HG03039 (cell line): ENCODE results near the gene ITGAV.

Experiments
- ATAC-seq: cut with Tn5 transposase; IDR thresholded peaks from one replicate; pipeline ENCODE4 v1.9.1; 2021; ENCODE audit warnings: mild to moderate bottlenecking, moderate library complexity; ENCODE audit not compliant: unreplicated experiment

The ITGAV gene

DNA sequence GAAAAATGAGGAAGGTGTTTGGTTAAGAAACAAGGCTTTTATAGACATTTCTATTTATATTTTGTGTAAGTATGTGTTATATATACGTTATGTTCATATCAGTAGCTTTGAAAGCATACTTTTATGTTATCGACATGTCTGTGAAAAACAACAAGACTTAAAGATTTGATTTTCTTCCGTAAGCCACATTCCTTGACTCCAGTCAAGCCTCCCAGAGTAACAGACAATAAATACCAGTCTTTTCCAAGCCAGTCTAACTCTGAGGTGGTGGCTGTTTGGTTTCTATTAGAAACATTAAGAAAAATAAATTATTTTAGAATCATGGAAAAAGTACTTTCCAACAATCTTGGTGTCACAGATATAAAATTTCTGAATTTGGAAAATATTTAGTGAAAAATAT lies 16.3 kb upstream of the ITGAV start:
- ATAC-seq = no peak

DNA sequence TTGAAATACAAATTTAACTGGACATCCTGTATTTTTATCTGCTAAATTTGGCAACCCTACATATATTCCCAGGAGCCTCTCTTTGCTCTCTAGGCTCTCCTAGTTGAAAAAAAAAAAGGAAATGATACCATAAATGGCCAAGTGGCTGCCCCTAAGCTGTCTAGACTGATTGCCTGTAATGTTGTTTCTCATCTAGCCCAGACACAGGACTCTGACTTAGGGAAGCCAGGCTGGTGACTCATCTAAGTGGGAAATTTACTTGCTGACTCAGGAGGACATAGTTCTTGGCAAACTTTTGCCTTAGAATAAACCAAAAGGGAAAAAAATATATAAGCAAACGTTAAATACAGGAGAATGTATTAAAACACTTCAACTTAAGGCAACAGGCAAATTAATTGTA lies 14.6 kb upstream of the ITGAV start:
- no peak for ATAC-seq

DNA sequence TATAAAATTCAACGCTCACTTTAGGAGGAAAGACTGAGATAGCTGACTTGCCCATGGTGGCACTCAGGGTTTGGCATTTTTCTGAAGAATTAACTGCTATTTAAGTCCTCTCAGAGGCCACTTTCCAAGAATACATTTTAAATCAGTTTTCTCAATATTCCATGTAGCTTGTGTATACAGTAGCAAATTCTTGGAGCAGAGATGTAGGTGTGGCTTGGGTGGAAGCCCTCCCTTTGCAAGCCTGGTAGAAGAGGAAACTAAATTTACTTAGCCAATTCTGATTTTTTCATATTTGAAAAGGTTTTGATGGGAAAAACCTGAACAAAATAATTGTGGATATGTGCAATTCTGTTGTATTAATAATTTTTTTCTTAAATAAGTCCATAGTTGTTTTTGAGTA lies 14.0 kb upstream of the ITGAV start:
- no peak for ATAC-seq

DNA sequence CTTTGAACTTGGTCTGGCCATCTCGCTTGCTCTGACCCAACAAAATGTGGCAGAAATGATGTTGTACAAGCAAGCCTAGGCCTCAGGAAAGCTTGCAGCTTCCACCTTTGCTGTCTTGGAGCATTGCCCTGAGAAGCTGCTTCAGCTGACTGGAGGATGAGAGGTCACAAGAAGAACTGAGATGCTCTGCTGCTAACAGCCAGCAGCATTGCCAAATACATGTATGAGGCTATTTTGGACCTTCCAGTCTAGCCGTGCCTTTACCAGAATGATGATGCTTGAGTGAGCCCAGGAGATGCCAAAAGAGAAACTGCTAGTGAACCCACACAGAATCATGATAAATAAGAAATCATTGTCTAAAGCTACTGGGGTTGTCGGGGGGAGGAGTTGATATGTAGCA lies 13.2 kb upstream of the ITGAV start:
- ATAC-seq = no peak

DNA sequence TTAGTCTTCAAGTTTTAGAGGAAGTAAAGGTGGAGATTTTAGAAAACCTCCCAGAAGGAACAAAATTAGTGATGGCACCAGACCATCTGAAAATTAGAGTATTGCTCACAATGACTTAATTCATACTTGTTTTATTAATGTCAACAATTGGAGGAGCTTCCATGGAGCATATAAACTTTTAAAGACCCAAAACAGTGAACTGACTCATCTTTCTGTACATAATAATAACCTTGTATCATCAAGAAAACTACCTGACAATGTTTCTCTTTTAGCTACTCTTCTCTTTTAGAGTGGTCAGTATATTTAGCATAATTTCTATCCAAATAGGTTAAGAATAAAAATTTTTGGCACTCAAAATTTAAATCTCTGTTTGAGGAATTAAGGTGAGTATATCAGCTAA lies 7.2 kb upstream of the ITGAV start:
- ATAC-seq = no peak

DNA sequence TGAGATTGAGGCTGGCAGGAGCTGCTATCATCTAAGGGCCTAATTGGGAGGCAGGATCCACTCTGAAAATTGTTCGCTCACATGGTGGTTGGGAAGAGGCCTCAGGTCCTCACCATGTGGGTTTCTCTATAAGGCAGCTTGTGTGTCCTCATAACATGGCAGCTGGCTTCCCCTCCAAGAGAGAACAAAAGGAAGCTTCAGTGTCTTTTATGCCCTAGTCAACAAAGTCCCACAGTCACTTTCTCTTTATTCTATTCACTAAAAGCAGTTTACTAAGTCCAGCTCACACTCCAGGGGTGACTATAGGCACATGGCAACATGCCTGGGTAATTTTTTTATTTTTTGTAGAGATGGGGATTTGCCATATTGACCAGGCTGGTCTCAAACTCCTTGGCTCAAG lies 5.8 kb upstream of the ITGAV start:
- no peak for ATAC-seq

DNA sequence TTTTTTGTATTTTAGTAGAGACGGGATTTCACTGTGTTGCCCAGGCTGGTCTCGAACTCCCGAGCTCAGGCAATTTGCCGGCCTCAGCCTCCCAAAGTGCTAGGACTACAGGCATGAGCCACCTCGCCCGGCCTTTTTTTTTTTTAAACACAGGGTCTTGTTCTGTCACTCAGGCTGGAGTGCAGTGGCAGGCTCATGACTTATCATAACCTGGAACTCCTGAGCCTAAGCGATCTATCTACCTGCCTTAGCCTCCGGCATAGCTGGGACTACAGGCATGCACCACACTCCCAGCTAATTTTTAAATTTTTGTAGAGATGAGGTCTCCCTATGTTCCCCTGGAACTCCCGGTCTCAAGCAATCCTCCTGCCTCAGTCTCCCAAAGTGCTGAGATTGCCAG lies 1.4 kb upstream of the ITGAV start:
- ATAC-seq = no peak

DNA sequence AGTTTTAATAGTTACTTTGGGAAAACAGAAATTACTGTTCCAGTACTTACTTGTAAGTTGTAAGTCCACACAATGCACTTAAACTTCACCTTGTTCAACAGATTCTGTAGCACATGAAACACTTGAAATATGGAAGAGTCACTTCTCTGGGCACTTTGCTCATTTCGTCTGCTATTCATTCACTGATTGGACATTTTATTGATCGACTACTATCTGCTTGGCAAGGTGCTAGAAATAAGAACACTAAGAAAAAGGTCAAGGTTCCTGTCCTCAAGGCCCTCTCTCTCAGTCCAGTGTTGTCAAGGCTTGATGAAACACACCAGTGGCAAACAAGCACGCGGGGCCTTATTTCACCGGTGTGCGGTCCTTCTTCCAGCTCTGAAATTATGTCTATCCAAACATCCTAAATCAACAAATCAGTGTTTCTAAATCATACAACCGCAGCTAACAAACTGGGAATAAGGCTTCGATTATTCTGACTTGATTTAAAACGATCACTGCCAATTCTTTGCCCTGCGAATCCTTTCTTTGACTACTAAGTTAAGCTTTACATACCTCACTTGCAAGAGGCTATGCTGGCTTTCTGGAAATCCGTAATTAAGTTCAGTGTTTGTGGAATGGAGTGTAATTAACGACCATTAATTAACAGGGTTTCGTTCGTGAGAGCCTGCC lies 780 bp upstream of the ITGAV start:
- no peak for ATAC-seq

DNA sequence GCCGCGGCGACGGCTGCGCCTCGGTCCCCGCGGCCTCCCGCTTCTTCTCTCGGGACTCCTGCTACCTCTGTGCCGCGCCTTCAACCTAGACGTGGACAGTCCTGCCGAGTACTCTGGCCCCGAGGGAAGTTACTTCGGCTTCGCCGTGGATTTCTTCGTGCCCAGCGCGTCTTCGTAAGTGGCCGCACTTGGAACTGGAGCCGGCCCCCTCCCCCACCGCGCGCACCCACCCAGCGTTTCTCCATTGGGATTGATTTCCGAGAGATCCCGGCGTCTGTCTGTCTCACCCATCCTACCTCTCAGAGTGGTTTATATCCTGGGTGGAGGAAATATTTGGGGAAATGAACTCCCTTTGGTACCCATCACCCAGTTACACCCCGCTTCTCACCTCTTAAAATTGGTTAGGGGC lies 498 bp downstream of the ITGAV start:
- ATAC-seq = no peak

DNA sequence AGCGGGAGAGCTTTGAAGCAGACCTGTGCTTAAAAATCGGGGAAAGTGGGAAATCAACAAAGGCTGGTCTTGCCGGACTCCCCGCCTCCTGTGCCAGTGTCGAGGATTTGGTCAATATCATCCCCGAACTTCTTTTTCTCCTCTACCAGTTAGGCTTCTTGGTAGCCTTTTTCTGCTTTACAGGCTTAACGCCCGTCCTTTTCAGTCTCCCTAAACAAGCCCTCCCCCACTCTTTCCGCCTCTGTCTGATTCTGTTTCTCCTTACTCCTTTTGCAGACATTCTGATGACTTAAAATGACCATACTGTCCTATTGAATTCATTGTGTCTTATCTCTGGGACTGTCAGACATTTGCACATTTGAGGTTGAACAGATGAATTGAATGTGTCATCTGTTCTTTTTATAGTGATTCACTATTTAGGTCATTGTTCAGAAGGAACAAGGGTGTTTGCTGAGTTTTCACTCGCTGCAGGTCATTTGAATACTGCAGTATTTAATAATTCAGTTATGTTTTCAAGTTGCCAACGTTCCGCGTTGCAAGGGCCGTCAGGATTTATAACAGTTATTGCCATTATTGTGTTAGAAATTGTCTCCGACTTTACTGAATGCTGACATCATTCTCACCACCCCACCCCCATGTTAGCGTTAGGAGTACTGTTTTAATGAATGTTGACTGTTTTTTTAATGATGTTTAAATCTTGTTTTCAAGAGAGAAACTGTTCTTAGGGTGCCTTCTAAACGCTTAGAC lies 1.1 kb downstream of the ITGAV start:
- no peak for ATAC-seq

DNA sequence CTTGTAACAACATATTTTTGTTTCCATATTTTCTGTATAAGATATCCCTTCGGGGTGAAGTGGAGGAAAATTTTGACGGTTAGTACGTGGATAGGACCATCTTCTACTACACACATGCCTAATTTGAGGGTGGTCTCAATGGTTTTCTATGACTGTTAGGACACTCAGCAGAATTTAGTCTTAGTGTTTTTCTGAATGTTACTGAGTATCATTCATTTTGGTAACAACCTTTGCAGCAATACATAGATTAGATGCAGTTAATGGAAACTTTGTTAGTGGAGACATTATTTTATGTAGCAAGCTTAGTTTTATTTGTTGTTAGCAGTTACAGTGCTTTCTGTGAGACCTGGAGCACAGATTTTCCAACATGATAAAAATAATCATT lies 1.6 kb downstream of the ITGAV start:
- ATAC-seq = no peak

DNA sequence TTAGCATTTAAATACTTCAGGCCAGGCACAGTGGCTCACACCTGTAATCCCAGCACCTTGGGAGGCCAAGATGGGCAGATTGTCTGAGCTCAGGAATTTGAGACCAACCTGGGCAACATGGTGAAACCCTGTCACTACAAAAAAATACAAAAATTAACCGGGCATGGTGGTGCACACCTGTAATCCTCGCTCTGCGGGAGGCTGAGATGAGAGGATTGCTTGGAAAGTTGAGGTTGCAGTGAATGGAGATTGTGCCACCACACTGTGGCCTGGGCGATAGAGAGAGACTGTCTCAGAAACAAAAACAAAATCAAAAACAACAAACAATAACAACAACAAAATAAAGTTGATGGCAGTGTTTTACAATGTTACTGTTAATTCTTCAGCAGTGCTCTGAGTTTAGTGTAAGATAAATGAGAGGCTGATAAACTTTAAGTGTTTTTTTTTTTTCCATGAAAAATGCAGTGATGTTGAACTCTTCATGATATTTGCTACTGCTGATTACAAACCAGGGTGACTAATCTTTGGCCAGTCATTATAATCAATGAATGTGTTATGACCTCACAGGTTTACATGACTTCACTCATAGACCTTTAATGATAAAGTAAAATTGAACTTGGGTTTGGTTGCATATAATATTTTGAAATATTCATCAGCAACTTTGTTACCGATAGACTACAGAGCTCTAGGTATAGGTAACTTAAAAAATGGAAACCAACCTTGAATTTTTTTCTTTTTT lies 2.5 kb downstream of the ITGAV start:
- ATAC-seq = no peak

DNA sequence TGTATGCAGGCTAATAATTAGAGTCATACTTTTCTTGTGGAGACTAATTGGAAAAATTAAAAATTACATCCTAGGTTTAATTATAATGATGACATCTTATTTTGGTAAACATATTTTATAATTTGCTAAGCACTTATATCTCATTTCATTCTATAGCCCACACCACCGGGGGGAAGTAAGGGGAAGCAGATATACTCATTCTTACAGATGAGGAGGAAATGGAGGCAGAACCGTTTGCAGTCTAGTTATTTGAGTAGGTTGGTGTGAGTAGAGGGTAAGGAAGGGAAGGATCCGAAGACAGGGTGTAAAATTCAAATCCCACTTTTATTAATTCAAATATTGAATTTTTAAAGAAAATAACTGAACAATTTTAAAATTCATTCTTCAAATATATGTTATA lies 3.7 kb downstream of the ITGAV start:
- no peak for ATAC-seq

DNA sequence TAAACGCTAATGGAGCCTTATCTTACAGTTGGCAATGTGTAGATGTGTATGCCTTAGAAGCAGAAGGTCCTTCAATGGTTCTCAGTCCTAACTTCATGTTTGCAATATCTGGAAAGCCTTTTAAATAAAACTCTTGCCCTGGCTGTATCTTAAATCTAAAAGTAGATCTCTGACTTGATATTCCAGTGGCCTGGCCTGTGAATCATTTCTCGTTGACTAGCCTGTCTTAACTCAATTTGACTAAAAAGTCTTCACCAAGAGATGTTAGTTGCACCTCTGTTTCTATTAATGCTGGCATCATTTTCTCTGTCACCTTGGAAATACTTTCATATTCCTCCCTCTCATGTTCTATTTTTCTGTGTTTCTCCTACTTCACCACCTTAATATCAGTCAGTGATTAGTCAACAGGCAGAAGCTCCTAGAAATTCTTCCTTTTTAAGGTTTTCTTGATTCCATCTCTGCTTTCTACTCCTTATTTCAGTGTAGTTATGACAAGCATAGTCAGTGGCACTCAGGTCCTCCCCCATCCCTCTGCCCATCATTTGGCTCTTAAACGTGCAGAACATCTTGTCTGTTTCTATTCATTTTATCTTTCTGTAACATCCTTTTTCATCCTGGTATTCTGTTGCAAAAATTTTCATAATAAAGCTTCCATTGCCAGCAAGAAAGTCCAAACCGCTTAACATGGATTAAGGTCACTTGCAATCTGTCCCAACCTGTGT lies 4.3 kb downstream of the ITGAV start:
- no peak for ATAC-seq

DNA sequence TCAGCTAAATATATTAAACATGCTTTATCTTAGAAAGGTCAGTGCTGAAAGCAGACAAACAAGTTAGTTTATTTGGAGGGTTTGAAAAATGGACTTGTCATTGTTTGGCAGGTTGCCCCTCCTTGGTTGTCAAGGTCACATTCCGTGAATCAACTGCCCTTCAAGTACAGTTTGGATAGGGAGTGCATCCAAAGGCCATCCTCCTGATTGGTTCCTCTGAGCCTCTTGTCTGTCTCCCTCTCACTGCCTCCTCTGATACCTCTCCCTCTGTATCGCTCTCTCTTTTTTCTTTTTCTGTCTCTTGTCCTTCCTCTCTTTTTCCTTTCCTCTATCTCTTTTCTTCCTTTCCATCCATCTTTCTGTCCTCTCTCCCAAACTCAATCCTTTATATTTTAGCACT lies 5.4 kb downstream of the ITGAV start:
- no peak for ATAC-seq

DNA sequence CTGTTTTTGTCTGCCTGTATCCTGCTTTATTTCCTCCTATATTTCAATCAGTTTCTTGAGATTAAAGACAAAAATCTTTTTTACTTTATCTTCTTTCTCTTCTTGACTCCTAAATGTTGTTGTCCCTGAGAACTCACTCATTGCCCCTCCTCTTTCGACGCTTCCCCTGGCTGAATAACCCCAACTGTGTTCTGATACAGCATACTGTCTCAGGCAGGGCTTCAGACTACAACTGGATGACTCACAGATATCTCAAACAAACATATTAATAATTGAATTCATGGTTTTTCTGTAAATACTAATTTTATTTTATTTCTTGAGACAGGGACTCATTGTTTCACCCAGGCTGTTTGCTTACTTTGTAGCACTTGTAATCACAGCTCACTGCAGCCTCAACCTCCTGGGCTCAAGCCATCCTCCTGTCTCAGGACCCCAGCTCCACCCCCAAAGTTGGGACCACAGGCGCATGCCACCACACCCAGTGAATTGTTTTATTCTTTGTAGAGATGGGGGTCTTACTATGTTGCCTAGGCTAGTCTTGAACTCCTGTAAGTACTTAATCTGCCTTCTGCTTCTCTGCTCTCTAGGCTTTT lies 9.4 kb downstream of the ITGAV start:
- no peak for ATAC-seq

DNA sequence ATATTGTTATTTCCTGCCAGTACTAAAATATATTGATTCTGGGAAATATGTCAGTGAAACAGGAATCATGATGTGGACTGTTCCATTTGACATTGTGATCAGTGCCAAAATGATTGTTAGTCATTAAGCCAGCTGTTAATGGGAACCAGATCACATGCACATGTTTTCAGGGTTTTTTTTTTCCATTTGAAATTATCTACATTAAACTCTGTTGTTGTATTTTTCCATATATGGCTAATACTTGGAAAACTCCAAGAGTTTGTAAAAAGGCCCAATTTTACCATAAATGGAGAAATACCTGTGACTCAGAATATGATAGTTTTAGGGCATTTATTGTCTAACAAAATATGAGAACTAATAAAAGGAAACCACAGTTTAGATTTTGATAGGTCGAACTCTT lies 13.4 kb downstream of the ITGAV start:
- no peak for ATAC-seq

DNA sequence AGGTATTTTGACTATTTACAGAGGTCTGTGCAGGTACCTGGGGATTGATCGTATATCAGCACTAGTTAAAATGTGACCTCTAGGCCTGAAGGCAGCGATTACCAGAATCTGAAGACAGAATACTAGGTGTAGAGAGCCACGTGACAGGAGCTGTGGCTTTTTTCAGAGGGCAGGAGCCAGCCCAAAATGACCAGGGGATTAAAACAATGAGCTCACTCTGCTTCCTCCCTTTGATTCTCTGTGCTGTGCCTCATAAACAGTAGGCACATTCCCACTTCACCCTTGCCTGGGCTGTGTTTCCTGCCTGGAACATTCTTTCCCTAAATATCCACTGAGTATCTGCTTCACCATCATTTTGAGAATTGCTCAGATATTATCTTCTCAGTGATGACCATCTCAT lies 15.2 kb downstream of the ITGAV start:
- ATAC-seq = no peak

DNA sequence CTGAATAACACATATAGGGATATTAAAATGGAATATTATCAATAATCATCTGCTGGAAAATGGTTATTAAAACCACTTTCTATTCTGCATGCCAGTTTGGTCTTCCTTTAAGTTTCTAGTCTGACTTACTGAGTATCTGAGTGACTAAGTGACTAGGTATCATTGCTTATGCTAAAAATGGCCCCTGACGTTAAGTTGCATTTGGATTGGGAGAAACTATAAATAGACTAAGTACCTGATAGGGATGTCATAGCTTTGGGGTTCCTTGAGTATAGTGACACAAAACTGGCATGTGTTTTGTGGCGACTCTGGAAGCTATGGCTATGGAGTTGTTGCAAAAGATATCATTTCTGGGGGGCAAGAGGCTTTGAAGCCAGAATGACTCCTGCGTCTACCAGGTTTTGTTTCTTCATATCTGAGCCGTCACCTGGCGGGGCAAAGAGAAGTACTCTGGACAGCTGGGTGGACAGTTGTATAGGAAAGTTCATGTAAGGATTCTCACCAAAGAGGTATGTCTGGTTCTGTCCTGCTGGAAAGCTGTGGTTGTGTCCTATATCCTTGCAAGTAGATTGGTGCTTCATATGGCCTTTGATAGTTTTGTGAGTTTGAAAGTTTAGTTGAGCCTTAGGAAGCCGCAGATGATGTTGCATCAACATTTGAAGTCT lies 17.9 kb downstream of the ITGAV start:
- ATAC-seq = no peak

DNA sequence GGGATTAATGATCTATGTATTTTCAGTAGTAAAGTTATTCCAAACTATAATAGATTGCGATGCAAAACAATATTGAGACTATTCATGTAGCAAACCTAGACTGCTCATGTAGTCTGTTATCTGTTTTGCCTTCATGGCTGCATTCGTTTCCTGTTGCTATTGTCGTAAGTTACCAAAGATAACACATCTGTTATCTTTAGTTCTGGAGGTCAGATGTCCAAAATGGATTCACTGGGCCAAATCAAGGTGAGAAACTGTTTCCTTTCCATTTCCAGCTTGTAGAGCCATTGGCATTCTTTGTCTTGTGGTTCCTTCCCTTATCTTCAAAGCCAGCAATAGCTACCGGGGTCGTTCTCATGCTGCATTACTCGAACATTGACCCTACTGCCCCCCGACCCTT lies 20.9 kb downstream of the ITGAV start:
- ATAC-seq = no peak

DNA sequence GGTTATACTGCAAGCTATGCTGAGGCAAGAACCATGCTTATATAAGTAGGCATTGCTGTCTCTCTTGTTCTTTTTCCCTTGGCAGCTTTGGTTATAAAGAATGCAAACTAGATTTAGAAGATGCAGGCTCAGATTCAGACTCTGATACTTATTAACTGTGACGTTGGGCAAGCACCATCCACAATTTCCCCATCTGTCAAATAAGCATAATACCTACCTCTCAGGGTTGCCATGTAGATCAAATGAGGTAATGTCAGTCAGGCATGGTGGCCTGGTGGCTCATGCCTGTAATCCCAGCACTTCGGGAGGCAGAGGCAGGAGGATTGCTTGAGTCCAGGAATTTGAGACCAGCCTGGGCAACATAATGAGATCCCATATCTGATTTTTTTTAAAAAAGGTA lies 21.7 kb downstream of the ITGAV start:
- no peak for ATAC-seq
